ENCODE data around the gene EXD2.
"Not testable (repeated sequence)": the region's sequence is repeated elsewhere in the genome, so short reads cannot be mapped to it uniquely, and the experiment has no call there.

Gene EXD2

GRCh38 chr14:69284170-69284569 lies 92.9 kb downstream of the EXD2 start:
- DNase-seq = no peak

GRCh38 chr14:69285661-69286255 lies 94.5 kb downstream of the EXD2 start:
- DNase-seq = no peak

GRCh38 chr14:69287098-69288010 lies 96.1 kb downstream of the EXD2 start:
- DNase-seq = no peak

- DNase-seq = no peak
These were observed 96.9 kb downstream of the EXD2 start for GRCh38 chr14:69288011-69288771.

- no peak for DNase-seq
These were observed 97.8 kb downstream of the EXD2 start for GRCh38 chr14:69288956-69289705.

GRCh38 chr14:69289811-69290520 lies 98.7 kb downstream of the EXD2 start:
- DNase-seq = no peak

- DNase-seq = not testable (repeated sequence)
These were observed 99.6 kb downstream of the EXD2 start for GRCh38 chr14:69290881-69291280.

GRCh38 chr14:69291396-69291795 lies 100.1 kb downstream of the EXD2 start:
- DNase-seq = no peak

GRCh38 chr14:69291891-69292561 lies 100.7 kb downstream of the EXD2 start:
- DNase-seq = no peak
